Panc1 (cell line): Measurements from ENCODE around the gene RSPO3. TPM values are rescaled to one million over a fixed set of nuclear protein-coding genes. Genes with fewer than 3 reads are reported as not detected.

Experiments
- ATAC-seq: fragments of 200-7000 bp; cut with Tn5 transposase; 2 replicates; pipeline ENCODE4 v1.9.1; 2020; ENCODE audit warnings: mild to moderate bottlenecking, moderate library complexity
- BruUV-seq: library from RNA; stranded (reverse); fragments of 400-500 nt; replicated peaks from 2 replicates; lab custom pipeline; 2021; lab: Mats Ljungman, UMichigan
- CTCF ChIA-PET: fragments of 300-600 bp; sonication (Branson Sonifier 250); formaldehyde crosslinking; loops from one replicate; lab custom pipeline; 2022; ENCODE audit warnings: antibody characterized with exemption; lab: Charles Lee
- POLR2A ChIA-PET: fragments of 300-600 bp; sonication (Branson Sonifier 250); formaldehyde crosslinking; loops from one replicate; lab custom pipeline; 2022; ENCODE audit warnings: antibody characterized with exemption; lab: Charles Lee
- DNase-seq: peaks from one replicate; pipeline ENCODE4 v3.0.0-alpha.2; 2010; ENCODE audit warnings: low read depth, low spot score
- H3K27ac ChIP-seq: 2 replicates; pipeline ENCODE4 v1.5.1; 2011; ENCODE audit warnings: mild to moderate bottlenecking, low read length, inconsistent platforms
- H3K27me3 ChIP-seq: fragments of 200-500 bp; sonication (Bioruptor generic); 2 replicates; pipeline ENCODE4 v1.6.0; 2014; ENCODE audit warnings: low read length, inconsistent platforms; ENCODE audit not compliant: control insufficient read depth, insufficient read depth
- H3K36me3 ChIP-seq: fragments of 200-500 bp; sonication (Bioruptor generic); 2 replicates; pipeline ENCODE4 v1.5.1; 2014; ENCODE audit warnings: inconsistent platforms, mild to moderate bottlenecking, low read length, moderate library complexity; ENCODE audit not compliant: control insufficient read depth, insufficient read depth
- H3K4me1 ChIP-seq: 2 replicates; pipeline ENCODE4 v1.5.1; 2011; ENCODE audit warnings: inconsistent platforms, mild to moderate bottlenecking, low read length, moderate library complexity; ENCODE audit not compliant: control insufficient read depth, insufficient read depth
- H3K4me3 ChIP-seq, 2 experiments: 2 replicates each; pipeline ENCODE4 v1.5.1; 2011 to 2012; ENCODE audit warnings: low read depth in 2 of 2, low read length in 2 of 2, mild to moderate bottlenecking in 2 of 2, inconsistent platforms in 1 of 2, moderate library complexity in 1 of 2
- H3K9me3 ChIP-seq: fragments of 200-500 bp; sonication (Bioruptor generic); 2 replicates; pipeline ENCODE4 v1.5.1; 2014; ENCODE audit warnings: low read depth, mild to moderate bottlenecking, inconsistent platforms, low read length, moderate library complexity; ENCODE audit not compliant: control insufficient read depth, insufficient read depth
- CTCF ChIP-seq: fragments of 450-650 bp; IDR thresholded peaks from 2 replicates; pipeline ENCODE4 v1.5.1; 2017; ENCODE audit warnings: mild to moderate bottlenecking
- POLR2AphosphoS5 ChIP-seq: IDR thresholded peaks from 2 replicates; pipeline ENCODE4 v1.6.1; 2012; ENCODE audit warnings: mild to moderate bottlenecking, low read depth, low read length, moderate library complexity
- REST ChIP-seq, 2 experiments: IDR thresholded peaks; 2 replicates each; pipeline ENCODE4 v1.6.1; 2011 to 2012; ENCODE audit warnings: low read depth in 2 of 2, control low read depth in 1 of 2, low read length in 1 of 2, mild to moderate bottlenecking in 1 of 2, moderate library complexity in 1 of 2; ENCODE audit not compliant: insufficient read depth in 1 of 2
- SIN3A ChIP-seq: IDR thresholded peaks from 2 replicates; pipeline ENCODE4 v1.6.1; 2012; ENCODE audit warnings: low read depth, mild to moderate bottlenecking, low read length, moderate library complexity, borderline replicate concordance; ENCODE audit not compliant: insufficient read depth
- TCF7L2 ChIP-seq: IDR thresholded peaks from 2 replicates; pipeline ENCODE4 v1.6.1; 2011; ENCODE audit warnings: mild to moderate bottlenecking, low read depth, low read length, inconsistent platforms
- in situ Hi-C: cut with HindIII; loops from 2 replicates; pipeline ENCODE4 v1.10.0; 2016; ENCODE audit warnings: low sequenced_read_pairs, low pct_unique_long_range_greater_than_20kb
- intact Hi-C: fragments of 100-400 bp; cut with micrococcal nuclease; formaldehyde crosslinking; loops from one replicate; pipeline ENCODE4 v1.10.0; 2022; ENCODE audit not compliant: unreplicated experiment
- total RNA-seq: library from RNA; stranded (reverse); gene quantifications from one replicate; pipeline ENCODE4 v1.2.1, GENCODE V29; 2021; ENCODE audit not compliant: unreplicated experiment

Gene RSPO3
- total RNA-seq, 1 experiment from 2014 or later, result not detected

GRCh38 chr6:127080081-127080480, 38.4 kb upstream of the RSPO3 start:
- TF ChIP-seq POLR2AphosphoS5 (no peak), REST (IDR thresholded peaks at IDR 0.05; ENCODE audit: insufficient read depth in 1 of 2, low read depth in 2 of 2, low read length in 1 of 2) (no peak), CTCF (no peak), SIN3A (no peak), TCF7L2 (no peak)
- Histone ChIP-seq H3K27ac (no peak overlapping the region), H3K27me3 (no peaks in the 10 kb centered on the region), H3K4me3 (no peak overlapping the region), H3K9me3 (no peaks in the 10 kb centered on the region), H3K4me1 (no peaks in the 10 kb centered on the region), H3K36me3 (no peaks in the 10 kb centered on the region)
- CTCF ChIA-PET, result no interaction called here
- intact Hi-C loops (no loop called here), in situ Hi-C loops (no loop called here)
- DNase-seq, result no peak
- POLR2A ChIA-PET, result no interaction called here
- BruUV-seq, result no TSS peak
- no peak for ATAC-seq

- no TSS peak for BruUV-seq
- TF ChIP-seq TCF7L2, result no peak
- no peak for TF ChIP-seq POLR2AphosphoS5
- no peak for TF ChIP-seq SIN3A
- no peak for TF ChIP-seq CTCF
- no peak for TF ChIP-seq REST (IDR thresholded peaks at IDR 0.05; ENCODE audit: insufficient read depth in 1 of 2, low read depth in 2 of 2, low read length in 1 of 2)
- H3K27me3 ChIP-seq, result no peaks in the 10 kb centered on the region
- no peaks in the 10 kb centered on the region for H3K36me3 ChIP-seq
- DNase-seq, result no peak
- H3K4me3 ChIP-seq, result no peak overlapping the region
- ATAC-seq, result no peak
- H3K9me3 ChIP-seq, result no peaks in the 10 kb centered on the region
- H3K4me1 ChIP-seq, result no peaks in the 10 kb centered on the region
- ChIA-PET POLR2A (no interaction called here), CTCF (no interaction called here)
- H3K27ac ChIP-seq, result no peak overlapping the region
- in situ Hi-C loops (no loop called here), intact Hi-C loops (no loop called here)
These were observed 35.1 kb upstream of the RSPO3 start for GRCh38 chr6:127083231-127083962.
